ENCODE results near the gene LMCD1.

The LMCD1 gene

GRCh38 chr3:8517487-8517886 lies 15.9 kb downstream of the LMCD1 start:
- no peaks in the 10 kb centered on the region for H3K36me3 ChIP-seq (ENCODE audit: insufficient read depth, low read length)
- no peak overlapping the region for H3K9ac ChIP-seq (ENCODE audit: low read depth, low read length)
- ATAC-seq (ENCODE audit: insufficient read depth, low read depth): no peak
- H3K9me3 ChIP-seq (ENCODE audit: insufficient read depth, low read length, severe bottlenecking): no peaks in the 10 kb centered on the region
- TF ChIP-seq EZH2 (IDR thresholded peaks at IDR 0.05; ENCODE audit: borderline replicate concordance, low read depth, low read length, severe bottlenecking): no peak
- TF ChIP-seq CTCF (IDR thresholded peaks at IDR 0.05; ENCODE audit: borderline replicate concordance, extremely low read depth, low read length, poor library complexity, severe bottlenecking): no peak
- no peak for DNase-seq
- H2AFZ ChIP-seq (ENCODE audit: low read depth, low read length): no peak overlapping the region
- H4K20me1 ChIP-seq (ENCODE audit: insufficient read depth, low read length): no peaks in the 10 kb centered on the region
- no peaks in the 10 kb centered on the region for H3K79me2 ChIP-seq (ENCODE audit: insufficient read depth, low read length)
- no peaks in the 10 kb centered on the region for H3K4me1 ChIP-seq (ENCODE audit: insufficient read depth, low read length)
- H3K27me3 ChIP-seq (ENCODE audit: insufficient read depth, low read length, poor library complexity): no peaks in the 10 kb centered on the region
- no peak overlapping the region for H3K4me3 ChIP-seq (ENCODE audit: low read depth in 1 of 2, low read length in 2 of 2)
- no peak overlapping the region for H3K27ac ChIP-seq (ENCODE audit: low read length)
- H3K4me2 ChIP-seq (ENCODE audit: insufficient read depth, low read length): no peak overlapping the region

- H3K4me2 ChIP-seq (ENCODE audit: insufficient read depth, low read length): no peak overlapping the region
Measured at GRCh38 chr3:8518138-8518537, 16.5 kb downstream of the LMCD1 start.

GRCh38 chr3:8519156-8519555 lies 17.5 kb downstream of the LMCD1 start:
- H4K20me1 ChIP-seq (ENCODE audit: insufficient read depth, low read length): no peaks in the 10 kb centered on the region
- H3K27me3 ChIP-seq (ENCODE audit: insufficient read depth, low read length, poor library complexity): no peaks in the 10 kb centered on the region
- H3K4me3 ChIP-seq (ENCODE audit: low read depth in 1 of 2, low read length in 2 of 2): no peak overlapping the region
- no peak for DNase-seq
- no peak for ATAC-seq (ENCODE audit: insufficient read depth, low read depth)
- no peaks in the 10 kb centered on the region for H3K79me2 ChIP-seq (ENCODE audit: insufficient read depth, low read length)
- no peaks in the 10 kb centered on the region for H3K36me3 ChIP-seq (ENCODE audit: insufficient read depth, low read length)
- H3K9ac ChIP-seq (ENCODE audit: low read depth, low read length): no peak overlapping the region
- H3K4me1 ChIP-seq (ENCODE audit: insufficient read depth, low read length): no peaks in the 10 kb centered on the region
- no peak for TF ChIP-seq EZH2 (IDR thresholded peaks at IDR 0.05; ENCODE audit: borderline replicate concordance, low read depth, low read length, severe bottlenecking)
- no peak for TF ChIP-seq CTCF (IDR thresholded peaks at IDR 0.05; ENCODE audit: borderline replicate concordance, extremely low read depth, low read length, poor library complexity, severe bottlenecking)
- no peak overlapping the region for H3K27ac ChIP-seq (ENCODE audit: low read length)
- no peaks in the 10 kb centered on the region for H3K9me3 ChIP-seq (ENCODE audit: insufficient read depth, low read length, severe bottlenecking)
- no peak overlapping the region for H3K4me2 ChIP-seq (ENCODE audit: insufficient read depth, low read length)
- no peak overlapping the region for H2AFZ ChIP-seq (ENCODE audit: low read depth, low read length)

More at GRCh38 chr3:8518138-8518537, 16.5 kb downstream of the LMCD1 start:
- Histone ChIP-seq H3K27me3 (ENCODE audit: insufficient read depth, low read length, poor library complexity) (no peaks in the 10 kb centered on the region), H2AFZ (ENCODE audit: low read depth, low read length) (no peak overlapping the region), H4K20me1 (ENCODE audit: insufficient read depth, low read length) (no peaks in the 10 kb centered on the region), H3K4me1 (ENCODE audit: insufficient read depth, low read length) (no peaks in the 10 kb centered on the region), H3K9me3 (ENCODE audit: insufficient read depth, low read length, severe bottlenecking) (no peaks in the 10 kb centered on the region), H3K79me2 (ENCODE audit: insufficient read depth, low read length) (no peaks in the 10 kb centered on the region), H3K9ac (ENCODE audit: low read depth, low read length) (no peak overlapping the region), H3K4me3 (ENCODE audit: low read depth in 1 of 2, low read length in 2 of 2) (no peak overlapping the region), H3K27ac (ENCODE audit: low read length) (no peak overlapping the region), H3K36me3 (ENCODE audit: insufficient read depth, low read length) (no peaks in the 10 kb centered on the region)
- DNase-seq: no peak
- no peak for TF ChIP-seq CTCF (IDR thresholded peaks at IDR 0.05; ENCODE audit: borderline replicate concordance, extremely low read depth, low read length, poor library complexity, severe bottlenecking)
- no peak for TF ChIP-seq EZH2 (IDR thresholded peaks at IDR 0.05; ENCODE audit: borderline replicate concordance, low read depth, low read length, severe bottlenecking)
- ATAC-seq (ENCODE audit: insufficient read depth, low read depth): no peak
